22Rv1 (cell line): Measurements from ENCODE around the gene BCR.

Experiments used
- ZFX ChIP-seq: fragments of 450-650 bp; IDR thresholded peaks from 2 replicates; pipeline ENCODE4 v1.6.1; 2017; ENCODE audit warnings: antibody characterized with exemption, borderline replicate concordance
- TF ChIP-seq, protein P1 (sequence below): fragments of 450-650 bp; IDR thresholded peaks from 2 replicates; pipeline ENCODE4 v1.5.1; 2017; ENCODE audit warnings: mild to moderate bottlenecking

- TF ChIP-seq, protein P1, sequence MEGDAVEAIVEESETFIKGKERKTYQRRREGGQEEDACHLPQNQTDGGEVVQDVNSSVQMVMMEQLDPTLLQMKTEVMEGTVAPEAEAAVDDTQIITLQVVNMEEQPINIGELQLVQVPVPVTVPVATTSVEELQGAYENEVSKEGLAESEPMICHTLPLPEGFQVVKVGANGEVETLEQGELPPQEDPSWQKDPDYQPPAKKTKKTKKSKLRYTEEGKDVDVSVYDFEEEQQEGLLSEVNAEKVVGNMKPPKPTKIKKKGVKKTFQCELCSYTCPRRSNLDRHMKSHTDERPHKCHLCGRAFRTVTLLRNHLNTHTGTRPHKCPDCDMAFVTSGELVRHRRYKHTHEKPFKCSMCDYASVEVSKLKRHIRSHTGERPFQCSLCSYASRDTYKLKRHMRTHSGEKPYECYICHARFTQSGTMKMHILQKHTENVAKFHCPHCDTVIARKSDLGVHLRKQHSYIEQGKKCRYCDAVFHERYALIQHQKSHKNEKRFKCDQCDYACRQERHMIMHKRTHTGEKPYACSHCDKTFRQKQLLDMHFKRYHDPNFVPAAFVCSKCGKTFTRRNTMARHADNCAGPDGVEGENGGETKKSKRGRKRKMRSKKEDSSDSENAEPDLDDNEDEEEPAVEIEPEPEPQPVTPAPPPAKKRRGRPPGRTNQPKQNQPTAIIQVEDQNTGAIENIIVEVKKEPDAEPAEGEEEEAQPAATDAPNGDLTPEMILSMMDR: no peak
- no peak for TF ChIP-seq ZFX
Measured at GRCh38 chr22:23150762-23151161, 29.5 kb upstream of the BCR start.
